Measurements from ENCODE around the gene TMEM53.
"Not testable (repeated sequence)": the region's sequence is repeated elsewhere in the genome, so short reads cannot be mapped to it uniquely, and the experiment has no call there.

DNA sequence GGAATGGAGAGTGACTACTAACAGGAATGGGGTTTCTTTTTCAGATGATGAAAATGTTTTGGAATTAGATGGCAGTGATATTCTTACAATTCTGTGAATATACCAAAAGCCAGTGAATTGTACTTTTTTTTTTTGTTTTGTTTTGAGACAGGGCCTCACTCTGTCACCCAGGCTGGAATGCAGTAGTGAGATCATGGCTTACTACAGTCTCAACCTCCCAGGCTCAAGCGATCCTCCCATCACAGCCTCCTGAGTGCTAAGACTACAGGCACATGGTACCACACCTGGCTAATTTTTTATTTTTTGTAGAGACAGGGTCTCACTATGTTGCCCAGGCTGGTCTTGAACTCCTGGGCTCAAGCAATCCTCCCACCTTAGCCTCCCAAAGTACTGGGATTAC, 7.6 kb downstream of the TMEM53 start:
- TF ChIP-seq, protein P1, sequence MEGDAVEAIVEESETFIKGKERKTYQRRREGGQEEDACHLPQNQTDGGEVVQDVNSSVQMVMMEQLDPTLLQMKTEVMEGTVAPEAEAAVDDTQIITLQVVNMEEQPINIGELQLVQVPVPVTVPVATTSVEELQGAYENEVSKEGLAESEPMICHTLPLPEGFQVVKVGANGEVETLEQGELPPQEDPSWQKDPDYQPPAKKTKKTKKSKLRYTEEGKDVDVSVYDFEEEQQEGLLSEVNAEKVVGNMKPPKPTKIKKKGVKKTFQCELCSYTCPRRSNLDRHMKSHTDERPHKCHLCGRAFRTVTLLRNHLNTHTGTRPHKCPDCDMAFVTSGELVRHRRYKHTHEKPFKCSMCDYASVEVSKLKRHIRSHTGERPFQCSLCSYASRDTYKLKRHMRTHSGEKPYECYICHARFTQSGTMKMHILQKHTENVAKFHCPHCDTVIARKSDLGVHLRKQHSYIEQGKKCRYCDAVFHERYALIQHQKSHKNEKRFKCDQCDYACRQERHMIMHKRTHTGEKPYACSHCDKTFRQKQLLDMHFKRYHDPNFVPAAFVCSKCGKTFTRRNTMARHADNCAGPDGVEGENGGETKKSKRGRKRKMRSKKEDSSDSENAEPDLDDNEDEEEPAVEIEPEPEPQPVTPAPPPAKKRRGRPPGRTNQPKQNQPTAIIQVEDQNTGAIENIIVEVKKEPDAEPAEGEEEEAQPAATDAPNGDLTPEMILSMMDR (IDR thresholded peaks at IDR 0.05), result not testable (repeated sequence)
- TF ChIP-seq POLR2A (IDR thresholded peaks at IDR 0.05), result not testable (repeated sequence)

Measured in heart left ventricle (tissue), 13 donors.